DMS114 treated with DMSO at 0.1 percent for 48 hours (cell line): ENCODE data around the gene HSF2.
A peak's percentile ranks its signal among the peaks of the same experiment; 100 is the strongest.

Experiments used
- DNase-seq: peaks from one replicate; lab custom pipeline; 2025; ENCODE audit not compliant: unreplicated experiment; lab: John Stamatoyannopoulos, UW

Gene HSF2

DNA sequence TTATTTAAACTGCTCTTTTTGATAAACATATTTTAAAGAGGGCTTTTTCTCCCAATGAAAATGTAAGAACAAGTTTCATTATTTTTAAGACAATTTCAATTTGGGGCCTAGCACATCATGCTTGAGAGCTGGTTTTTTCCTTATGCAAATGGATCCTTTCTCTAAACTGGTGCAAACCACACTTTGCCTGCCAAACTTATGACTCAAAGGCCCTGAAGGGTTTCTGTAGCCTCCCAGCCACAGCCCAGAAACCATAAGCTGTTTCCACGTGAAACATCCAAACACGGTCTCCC, 451 bp upstream of the HSF2 start:
- no peak for DNase-seq

DNA sequence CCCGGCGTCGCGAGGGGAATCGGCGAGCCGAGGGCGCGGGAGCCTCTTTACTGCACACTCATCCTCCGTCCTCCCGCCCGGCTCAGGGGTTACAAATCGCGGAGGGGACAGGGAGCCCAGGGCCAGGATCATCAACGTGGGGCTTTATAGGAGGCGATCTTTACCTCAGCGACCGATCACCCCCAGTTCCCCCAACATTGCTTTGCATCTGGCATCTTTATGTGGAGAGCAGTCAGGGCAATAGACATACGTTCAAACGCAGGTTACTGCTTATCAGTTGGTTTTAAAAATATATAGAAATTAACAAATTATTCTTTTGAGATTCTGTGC, 634 bp downstream of the HSF2 start:
- DNase-seq = no peak

DNA sequence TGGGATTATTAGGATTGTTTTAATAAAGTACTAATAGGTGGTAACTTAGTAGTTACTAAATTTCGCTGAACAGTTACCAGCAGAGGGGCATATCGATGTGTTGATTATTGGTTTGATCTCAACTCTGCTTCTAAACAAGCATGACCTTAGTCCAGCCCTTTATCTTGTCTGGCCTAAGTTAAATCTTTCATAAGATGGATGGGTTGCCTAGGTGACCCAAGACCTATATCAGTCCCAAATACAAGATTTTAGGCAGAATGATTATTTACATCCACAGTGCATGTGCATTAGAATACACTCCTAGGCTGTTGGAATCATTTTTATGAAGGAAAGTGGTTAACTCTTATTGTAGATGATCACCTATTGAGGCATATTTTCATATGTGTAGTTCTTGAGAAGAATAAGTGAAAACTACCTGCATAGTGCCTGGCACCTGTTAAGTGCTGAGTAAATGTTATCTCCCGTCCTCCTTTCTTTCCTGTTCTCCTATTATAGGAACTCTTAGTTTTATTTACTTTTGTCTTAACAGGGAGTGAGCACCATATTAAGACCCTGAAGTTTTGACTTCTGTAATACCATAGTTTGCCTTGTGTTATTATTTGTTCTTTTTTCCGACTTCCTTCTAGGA, 1.1 kb downstream of the HSF2 start:
- peak; percentile 24 for DNase-seq

DNA sequence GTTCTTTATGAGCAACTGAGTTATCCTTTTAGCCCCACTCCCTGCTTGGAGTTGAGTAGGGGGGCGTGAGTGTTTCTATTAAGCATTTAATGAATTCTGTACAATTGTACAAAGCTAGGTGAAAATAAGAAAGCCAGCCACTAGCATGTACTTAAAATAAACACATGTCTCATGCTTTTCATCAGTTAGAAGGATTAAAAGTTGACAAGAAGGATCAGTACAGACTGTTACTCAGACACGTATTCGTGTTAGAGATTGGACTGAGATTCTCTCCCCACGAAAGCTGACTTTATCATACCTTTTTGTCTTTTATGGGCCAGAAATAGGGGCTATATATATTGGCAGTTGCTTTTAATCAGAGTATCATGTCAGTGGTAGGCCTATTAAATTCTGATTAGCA, 1.7 kb downstream of the HSF2 start:
- no peak for DNase-seq

DNA sequence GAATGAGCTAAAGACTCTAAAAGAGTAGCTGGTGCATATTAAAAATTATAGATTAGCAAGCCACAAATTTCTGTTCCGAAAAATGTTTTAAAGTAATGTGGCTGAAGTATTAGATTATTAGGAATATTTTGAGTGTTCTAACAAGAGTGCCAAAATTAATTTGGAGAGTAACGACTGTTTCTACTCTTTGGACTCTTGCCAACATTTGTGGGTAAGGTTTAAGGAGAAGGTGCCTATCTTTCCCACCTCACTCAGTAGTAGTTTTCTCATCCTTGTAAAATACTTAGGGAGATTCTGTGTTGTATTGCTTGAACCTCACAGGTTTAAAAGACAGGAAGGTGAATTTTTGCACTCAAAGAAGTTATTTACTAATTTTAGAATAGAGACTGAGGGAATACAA, 5.0 kb downstream of the HSF2 start:
- DNase-seq = no peak

DNA sequence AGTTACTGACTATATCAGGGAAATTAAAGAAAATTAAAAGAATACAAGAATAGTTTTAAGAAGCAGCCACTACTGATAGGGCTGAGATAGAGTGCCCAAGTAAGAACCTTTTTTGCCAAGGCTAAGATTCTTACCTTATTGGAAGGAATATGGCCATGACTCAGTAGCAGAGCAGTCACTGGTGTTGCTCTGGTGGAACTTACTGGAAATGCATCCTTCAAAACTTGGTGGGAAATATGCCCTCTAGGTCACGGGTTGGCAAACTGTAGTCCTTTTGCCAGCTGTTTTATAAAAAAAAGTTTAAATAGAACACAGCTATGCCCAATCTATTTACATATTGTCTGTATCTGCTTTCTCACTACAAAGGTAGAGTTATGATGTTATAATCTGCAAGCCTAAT, 6.0 kb downstream of the HSF2 start:
- peak; percentile 8 for DNase-seq

DNA sequence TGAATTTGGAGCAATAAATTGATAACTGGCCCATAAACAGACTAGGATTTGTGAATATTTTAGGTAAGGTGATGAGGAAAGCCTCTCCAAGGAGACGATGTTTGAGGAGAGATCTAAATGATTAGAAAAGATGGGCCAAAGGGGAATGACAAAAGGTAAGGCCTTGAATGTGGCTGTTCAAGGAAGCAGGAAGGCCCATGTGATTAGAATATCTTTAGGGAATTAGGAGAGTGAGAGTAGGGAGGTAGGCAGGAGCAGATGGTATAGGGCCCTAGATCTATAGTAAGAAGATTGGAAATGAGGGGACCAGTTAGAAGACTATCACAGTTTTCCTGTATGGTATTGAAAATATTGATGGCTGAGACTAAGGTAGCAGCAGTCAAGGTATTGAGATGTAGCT, 6.7 kb downstream of the HSF2 start:
- no peak for DNase-seq

DNA sequence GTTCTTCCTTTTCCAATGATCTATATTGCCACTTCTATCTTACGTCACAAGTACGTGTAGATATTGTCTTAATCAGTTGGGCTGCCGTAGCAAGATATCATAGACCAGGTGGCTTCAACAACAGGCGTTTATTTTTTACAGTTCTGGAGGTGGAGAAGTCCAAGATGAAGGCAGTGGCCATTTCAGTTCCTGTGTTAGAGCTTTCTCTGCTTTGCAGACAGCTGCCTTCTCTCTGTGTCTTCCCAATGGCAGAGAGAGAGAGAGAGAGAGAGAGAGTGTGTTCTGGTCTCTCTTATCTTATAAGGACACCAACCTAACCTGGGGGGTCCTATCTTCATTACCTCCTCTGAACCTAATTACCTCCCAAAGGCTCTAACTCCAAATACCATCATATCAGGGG, 8.3 kb downstream of the HSF2 start:
- DNase-seq = no peak

DNA sequence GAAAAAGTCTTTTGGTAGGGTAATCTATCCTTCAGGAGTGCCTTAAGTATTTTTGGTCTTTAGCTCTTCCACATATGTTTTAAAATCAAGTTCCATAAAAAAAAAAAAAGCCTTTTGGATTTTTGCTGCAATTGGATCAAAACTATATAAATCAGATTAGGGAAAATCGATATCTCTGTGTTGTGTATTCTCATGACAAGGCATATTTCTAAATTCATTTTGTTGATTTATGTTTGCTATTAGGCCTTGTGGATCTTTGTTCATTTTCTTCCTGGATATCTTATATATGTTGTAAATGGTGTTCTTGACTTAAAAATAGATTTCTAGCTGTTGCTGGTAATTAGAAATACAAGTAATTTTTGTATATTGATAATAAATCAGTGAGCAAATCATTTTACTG, 8.8 kb downstream of the HSF2 start:
- DNase-seq = no peak

DNA sequence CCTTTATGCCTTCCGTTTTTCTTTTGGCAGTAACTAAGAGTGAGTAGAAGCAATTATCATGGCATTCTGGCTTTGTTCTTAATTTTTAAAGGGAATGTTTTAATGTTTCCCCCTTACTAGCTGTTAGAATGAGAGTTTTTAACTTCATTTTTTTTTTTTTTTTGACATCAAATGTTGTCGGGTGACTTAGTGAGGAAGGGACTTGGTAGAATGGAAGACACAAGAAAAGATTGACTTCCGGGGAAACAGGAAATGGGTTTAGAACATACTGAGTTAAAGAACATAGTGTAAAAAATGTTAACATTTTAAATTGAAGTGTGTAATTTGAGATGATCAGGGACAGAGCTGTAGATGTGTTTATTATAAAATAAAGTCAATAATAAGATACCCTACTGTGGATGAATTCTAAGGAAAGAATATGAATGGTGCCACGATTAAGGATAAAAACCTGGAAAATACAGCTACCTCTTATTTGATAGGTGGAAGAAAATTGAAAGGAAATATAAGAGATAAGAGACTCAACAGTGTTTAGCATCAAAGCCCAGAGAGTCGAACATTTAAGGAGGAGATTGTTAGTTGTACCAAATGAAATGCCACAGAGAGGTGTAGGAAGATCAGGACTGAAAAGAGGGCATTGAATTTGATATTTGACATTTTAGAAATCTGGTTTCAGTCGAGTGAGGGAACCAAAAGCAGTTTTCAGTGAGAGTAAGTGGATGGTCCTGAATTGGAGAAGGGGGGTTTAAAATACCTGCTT, 9.4 kb downstream of the HSF2 start:
- no peak for DNase-seq

DNA sequence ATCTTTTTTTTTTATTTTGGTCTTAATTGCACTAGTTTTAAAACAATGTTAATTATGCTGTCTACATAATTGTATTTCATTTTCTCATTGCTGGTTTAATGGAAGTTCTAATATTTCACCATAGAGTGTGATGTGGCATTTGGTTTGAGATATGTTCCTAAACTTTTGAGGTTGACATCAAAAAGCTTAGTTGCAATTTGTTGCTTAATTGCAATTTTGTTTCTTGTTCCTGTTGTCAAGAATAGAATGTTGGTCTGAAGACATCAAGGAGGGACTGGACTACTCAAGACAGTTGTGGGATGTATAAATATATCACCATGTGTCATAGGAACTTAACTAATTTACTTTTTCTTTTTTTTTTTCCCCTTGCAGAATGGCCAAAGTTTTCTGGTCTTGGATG, 12.5 kb downstream of the HSF2 start:
- DNase-seq = no peak

DNA sequence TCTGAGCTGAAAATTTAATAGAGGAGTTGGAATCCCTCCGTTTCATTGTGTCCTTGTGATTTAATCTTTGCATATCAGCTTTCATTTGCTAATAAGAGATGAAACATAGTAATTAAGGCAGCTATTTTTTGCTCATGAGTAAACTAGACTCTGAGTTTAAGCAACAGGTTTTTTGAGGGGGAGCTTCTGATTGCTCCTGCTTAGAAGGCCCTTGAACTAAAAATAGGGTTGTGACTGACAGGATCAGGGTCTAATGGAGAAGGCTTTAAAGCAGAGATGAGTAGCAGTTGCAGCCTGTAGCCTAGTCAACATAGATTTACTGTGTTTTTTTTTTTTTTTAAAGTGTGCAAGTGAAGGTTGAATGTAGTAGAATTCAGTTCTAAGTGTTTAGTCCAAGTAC, 17.4 kb downstream of the HSF2 start:
- DNase-seq = no peak

DNA sequence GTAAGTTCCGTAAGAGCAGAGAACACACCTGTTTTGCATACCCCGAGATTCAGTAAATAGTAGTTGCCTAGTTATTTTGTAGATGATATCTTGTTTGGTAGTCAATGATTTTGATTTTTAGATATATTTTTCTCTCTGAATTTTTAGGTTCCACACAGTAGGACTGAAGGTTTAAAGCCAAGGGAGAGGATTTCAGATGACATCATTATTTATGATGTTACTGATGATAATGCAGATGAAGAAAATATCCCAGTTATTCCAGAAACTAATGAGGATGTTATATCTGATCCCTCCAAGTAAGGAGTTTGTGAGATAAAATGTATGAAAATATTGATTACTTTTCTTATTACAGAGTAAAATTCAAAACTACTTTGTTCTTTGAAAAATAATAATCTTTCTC, 22.6 kb downstream of the HSF2 start:
- DNase-seq = no peak

DNA sequence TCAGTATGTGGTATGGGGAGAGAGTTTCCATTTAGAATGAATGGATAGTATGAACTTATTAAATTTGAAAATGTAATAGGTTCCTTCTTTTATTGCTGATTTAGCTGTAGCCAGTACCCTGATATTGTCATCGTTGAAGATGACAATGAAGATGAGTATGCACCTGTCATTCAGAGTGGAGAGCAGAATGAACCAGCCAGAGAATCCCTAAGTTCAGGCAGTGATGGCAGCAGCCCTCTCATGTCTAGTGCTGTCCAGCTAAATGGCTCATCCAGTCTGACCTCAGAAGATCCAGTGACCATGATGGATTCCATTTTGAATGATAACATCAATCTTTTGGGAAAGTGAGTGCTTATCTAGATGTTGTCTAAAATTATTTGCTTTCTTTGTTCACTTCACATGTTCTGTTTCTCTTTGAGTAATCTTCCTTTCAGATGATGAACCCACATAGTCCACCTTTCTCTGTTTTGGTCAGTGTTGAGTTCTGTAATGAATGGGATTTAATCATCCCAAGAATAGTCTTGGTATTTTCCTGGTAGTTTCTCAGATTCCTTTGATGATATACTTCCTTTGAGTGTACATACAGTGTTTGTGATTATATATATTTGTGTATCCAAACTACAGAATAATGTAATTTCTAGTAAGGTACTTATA, 23.3 kb downstream of the HSF2 start:
- DNase-seq = no peak

DNA sequence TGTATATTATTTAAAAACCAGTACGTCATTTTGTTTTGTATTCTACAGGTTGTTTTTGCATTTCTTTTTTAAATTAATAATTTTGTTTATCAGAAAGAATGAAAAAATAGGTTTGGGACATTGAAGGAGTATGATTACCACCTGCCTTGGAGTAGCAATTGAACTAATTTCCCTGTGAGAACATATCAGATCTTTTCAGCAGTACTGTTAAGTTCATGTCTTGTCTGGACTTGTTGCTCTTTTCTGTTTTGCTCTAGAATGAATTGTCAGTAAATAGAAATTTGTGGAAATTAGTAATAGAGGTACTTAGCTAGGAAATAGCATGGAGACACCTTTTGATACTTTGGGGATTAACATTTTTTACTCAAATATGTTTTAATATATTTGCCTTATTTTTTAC, 24.3 kb downstream of the HSF2 start:
- no peak for DNase-seq

DNA sequence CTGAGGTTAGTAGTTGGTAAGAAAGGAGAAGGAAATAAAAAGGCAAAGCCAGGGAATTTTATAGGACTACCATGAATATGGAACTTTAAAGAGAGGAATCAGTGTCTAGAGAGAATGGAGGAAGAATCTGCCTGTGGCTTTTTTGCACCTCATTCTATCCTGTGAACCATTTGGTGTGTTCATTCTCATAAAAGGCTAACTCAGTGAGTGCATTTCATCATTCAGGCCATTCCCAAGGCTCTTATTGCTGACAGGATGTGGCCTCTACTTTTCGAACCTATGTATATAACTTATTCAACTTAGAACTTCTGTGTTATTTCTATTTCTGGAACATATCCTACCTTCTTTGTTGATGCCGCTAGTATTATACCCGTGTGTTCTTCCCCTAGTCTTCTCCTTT, 27.1 kb downstream of the HSF2 start:
- no peak for DNase-seq

DNA sequence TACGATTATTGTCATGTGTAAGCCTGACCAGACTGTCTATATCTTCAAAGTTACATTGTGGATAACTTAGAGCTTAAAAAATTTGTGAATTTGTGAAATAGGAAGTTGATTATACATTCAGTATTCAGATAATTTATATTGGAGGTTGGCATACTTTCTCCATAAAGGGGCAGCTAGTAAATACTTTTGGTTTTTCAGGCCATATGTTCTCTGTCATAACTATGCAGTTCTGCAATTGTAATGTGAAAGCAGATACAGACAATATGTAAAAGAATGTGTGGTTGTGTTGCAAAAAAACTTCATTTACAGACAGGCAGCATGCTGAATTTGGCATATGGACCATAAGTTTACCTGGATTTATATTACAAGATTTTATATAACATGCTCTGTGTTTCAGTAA, 29.3 kb downstream of the HSF2 start:
- no peak for DNase-seq

DNA sequence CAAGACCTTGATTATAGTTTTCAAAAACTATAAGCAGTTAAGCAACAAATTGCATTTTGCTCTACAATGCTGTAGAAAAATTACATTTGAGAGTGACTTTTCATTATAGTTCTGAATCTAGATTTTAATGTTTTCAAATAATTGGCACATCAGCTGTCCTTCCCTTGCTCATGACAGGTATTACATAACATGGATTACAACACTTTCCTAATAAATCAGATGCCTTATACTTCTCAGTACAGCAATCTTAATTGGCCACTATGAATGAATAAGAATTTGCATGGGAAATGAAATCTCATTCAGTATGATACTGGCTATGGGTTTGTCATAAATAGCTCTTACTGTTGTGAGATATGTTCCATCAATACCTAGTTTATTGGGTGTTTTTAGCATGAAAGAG, 29.9 kb downstream of the HSF2 start:
- DNase-seq = no peak

DNA sequence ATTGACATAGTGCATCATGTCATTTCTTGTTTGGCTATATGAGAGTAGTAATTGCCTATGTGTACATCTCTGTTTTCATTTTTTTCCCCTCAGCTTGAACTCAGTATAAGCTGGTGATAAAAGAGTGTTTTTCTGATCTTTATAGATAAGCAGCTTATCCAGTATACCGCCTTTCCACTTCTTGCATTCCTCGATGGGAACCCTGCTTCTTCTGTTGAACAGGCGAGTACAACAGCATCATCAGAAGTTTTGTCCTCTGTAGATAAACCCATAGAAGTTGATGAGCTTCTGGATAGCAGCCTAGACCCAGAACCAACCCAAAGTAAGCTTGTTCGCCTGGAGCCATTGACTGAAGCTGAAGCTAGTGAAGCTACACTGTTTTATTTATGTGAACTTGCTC, 32.3 kb downstream of the HSF2 start:
- DNase-seq = no peak

DNA sequence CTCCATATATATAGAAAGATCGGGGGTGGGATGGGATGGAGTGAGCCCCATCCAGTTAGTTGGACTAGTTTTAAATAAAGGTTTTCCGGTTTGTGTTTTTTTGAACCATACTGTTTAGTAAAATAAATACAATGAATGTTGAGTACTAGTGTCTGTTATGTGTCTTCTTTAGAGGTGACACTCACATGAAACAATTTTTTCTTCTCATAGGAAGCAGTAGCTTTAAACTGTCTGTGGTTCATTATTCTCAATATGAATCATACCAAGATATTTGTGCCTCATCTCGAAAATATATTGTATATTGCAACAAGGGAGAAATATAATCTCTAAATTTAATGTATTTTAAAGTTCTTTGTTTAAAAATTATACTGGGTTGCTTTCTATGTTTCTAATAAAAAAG, 33.4 kb downstream of the HSF2 start:
- DNase-seq = no peak

DNA sequence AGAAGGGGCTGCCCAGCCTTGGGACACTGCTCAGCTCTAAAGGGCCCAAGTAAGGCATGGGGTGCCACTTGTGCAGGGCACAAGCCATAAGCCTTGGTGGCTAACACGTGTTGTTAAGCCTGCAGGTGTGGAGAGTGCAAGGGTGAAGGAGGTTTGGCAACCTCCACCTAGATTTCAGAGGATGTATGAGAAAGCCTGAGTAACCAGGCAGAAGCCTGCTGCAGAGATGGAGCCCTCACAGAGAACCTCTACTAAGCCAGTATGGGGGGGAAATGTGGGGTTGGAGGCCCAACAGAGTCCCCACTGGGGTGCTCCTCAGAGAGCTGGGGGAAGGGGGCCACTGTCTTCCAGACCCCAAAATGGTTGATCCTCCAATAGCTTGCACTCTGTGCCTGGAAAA, 39.5 kb downstream of the HSF2 start:
- DNase-seq = peak; percentile 3

DNA sequence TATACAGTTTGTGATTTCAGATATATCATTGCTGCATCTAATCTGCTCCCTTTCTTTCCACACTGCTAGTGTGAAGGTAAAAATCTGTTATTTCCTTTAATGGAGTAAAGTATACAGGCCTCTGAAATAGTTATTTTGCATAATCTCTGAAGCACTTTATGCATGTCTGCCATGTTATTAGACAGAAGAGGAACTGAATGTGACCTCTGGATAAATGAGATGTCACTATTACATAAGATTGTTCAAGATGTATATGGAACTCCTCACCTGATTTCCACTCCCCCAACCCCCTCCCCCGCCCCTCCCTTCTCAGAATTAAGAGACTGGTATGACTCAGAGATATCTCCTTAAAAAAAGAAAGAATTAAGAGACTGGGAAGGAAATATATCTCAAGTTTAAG, 45.8 kb downstream of the HSF2 start:
- no peak for DNase-seq

DNA sequence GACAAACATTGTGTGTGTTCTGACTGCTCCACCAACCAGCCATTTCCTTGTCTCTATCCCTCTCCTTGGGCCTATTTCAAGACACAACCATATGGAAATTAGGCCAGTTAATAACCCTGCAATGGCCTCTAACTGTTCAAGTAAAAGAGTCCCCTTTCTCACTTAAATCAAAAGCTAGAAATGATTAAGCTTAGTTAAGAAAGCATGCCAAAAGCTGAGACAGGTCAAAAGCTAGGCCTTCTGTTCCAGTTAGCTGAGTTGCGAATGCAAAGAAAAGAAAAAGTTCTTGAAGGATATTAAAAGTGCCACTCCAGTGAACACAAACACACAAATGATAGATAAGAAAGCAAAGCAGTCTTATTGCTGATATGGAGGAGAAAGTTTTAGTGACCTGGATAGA, 49.6 kb downstream of the HSF2 start:
- DNase-seq = no peak
